NCI-H774 (cell line): ENCODE data around the gene RUBCN.

Experiments
- DNase-seq: peaks from one replicate; lab custom pipeline; 2025; lab: John Stamatoyannopoulos, UW

The RUBCN gene

DNA sequence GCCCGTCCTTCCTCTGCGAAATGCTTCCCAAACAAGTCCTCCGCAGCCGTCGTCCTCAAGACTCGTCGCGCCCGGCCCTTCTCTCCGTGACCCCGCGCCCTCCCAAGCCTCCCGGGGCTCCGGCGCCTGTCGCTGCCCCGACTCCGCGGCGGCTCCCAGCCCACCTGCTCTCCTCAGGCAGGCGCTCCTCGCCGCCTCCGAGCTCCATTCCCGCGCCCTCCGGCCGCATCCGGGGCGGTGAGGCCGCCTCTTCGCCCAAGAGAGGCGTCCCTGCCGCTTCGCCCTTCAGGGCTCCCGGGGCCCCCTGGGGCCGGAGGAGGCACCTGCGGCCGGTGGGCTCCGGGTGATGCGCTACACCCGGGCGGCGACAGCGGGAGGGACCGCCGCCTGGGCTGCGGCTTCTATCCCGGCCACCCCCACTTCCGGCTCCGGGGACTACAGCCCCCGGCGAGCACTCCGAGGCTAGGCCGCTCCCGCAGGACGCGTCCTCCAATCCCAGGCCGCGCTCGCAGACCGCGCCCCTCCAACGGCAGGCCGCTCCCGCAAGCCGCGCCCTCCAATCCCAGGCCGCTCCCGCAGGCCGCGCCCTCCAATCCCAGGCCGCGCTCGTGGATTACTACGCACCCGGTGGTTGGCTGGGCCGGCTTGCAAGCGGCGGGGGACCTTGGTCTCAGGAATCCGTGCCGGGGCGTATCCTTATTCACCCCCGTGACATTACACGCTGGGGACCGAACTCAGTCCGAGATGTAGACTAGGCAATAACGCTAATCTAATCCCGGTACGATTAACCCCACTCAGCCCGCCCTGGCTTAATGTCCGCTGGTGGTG is at the start of gene RUBCN:
Gene RUBCN, minus strand, starts transcription at position 414 of the 828 bp plus-strand sequence. Its CDS starts 185 bp downstream, at position 229.
- peak; percentile 98 for DNase-seq

- DNase-seq = no peak
Measured at GRCh38 chr3:197784019-197784585, 47.4 kb upstream of the RUBCN start.

DNA sequence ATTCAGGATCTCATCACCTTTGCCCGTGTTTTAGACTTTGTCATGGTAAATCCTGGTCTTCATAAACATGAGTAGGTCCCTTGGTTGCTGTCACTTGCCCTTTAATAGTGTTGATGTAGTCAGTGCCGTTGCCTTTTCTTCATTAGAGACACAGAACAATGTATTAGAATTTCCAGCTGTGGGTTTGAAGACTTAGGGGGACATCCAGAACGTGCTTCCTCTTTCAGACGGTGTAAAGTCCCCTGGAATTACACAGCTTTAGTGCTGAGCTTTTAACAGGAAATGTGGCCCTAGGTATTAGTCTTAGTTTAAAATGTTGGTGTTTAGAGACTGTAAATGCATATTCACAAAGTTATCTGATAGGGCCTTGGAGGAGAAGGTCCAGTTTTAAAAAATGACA is 45.5 kb upstream of the RUBCN start:
- no peak for DNase-seq

GRCh38 chr3:197775317-197775716 is 38.6 kb upstream of the RUBCN start:
- no peak for DNase-seq

GRCh38 chr3:197761784-197762183 is 25.1 kb upstream of the RUBCN start:
- DNase-seq = no peak

DNA sequence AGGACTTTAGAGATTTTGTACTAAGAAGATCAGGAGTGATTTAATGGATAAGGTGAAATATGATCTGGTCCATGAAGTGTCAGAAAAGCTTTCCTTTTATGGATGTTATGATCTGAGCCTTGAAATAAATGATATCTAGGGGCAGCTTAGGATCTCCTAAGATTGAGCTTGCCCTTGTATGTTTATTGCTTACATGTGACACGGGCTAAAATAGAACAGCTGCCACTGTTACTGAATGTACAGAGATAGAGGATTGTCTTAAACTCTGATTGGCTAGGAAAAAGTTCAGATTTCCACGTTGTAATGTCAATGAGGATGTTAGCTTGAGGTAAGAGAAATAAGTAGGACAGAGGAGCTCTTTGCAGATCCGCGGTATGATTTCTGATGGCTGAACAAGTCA is 21.8 kb upstream of the RUBCN start:
- DNase-seq = no peak

- DNase-seq = no peak
Measured at GRCh38 chr3:197756704-197757103, 20.0 kb upstream of the RUBCN start.

GRCh38 chr3:197753263-197753662 is 16.6 kb upstream of the RUBCN start:
- DNase-seq = no peak

DNA sequence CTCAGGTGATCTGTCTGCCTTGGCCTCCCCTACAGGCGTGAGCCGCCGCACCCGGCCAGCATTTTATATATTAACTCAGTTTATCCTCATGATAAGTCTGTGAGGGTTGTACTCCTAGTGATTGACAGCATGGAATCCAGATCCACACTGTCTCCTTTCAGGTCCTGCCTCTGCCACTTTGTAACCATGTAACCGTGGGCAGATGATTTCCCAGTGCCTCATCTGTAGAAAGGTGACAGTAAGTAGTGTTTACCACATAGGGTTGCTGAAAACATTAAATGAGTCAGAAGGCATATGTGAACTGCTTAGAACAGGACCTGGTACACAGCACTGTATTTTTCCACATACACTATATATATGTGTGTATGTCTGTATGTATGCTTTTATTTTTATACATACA is 15.4 kb upstream of the RUBCN start:
- DNase-seq = no peak

GRCh38 chr3:197750858-197751737 is 14.4 kb upstream of the RUBCN start:
- no peak for DNase-seq

DNA sequence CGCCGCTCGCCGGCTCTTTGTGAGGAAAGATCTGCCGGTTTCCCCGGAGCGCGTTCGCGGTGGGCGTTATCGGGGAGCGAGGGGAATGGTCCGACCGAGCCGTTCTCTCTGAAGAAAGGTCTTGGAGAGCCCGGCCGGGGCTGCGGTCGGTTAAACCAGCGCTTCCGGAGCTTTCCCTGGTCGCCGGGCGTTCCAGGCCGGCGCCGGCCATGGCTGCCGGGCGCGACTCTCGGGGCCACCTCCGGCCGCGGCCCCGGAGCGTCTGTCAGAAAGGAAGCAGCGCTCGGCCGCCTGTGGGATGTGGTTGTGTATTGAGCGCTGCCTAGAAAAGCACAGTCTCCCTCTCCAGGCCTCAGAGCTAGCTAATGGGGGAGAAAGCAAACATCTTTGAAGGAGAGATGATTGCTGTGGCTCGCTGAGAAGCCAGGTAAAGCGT is 13.7 kb upstream of the RUBCN start:
- DNase-seq = peak; percentile 33

DNA sequence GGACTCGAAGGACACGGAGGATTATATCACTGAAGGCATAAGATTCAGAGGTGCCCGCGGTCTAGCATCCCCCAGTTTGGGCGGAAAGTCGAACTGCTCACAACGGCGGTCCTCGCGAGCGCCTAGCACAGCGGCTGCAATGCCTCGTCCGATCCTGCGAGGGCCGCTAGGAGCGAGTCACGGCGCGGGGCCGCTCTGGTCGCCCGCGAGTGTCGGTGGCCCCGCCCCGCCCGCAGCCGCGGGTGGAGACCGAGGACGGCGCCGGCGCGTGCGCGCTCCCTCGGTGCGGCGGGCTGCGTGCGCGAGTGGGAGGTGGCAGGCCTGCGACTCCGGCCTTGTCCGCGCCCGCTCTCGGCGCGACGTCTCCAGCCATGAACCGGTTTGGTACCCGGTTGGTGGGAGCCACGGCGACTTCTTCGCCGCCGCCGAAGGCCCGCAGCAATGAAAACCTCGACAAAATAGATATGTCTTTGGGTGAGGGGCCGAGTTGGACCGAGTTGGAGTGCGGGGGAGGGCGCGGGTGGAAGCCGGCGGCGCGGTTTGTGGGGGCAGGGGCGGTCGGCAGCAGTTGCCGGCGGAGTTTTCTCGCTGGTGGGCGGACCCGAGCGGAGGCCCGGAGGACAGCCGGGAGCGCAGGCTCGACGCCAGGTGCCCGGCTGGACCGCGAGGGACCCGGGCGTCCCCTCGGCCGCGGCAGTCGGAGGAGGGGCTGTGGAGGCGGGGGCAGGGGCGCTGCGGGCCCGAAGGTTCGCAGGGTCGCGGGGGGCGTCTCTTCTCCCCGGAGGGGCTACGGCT is 13.1 kb upstream of the RUBCN start, which contains the start of gene FYTTD1:
Gene FYTTD1, plus strand, starts transcription at position 283 of the 795 bp plus-strand sequence. Its CDS starts 89 bp downstream, at position 372.
- DNase-seq = peak; percentile 86

GRCh38 chr3:197749315-197749600 is 12.6 kb upstream of the RUBCN start:
- peak; percentile 63 for DNase-seq

DNA sequence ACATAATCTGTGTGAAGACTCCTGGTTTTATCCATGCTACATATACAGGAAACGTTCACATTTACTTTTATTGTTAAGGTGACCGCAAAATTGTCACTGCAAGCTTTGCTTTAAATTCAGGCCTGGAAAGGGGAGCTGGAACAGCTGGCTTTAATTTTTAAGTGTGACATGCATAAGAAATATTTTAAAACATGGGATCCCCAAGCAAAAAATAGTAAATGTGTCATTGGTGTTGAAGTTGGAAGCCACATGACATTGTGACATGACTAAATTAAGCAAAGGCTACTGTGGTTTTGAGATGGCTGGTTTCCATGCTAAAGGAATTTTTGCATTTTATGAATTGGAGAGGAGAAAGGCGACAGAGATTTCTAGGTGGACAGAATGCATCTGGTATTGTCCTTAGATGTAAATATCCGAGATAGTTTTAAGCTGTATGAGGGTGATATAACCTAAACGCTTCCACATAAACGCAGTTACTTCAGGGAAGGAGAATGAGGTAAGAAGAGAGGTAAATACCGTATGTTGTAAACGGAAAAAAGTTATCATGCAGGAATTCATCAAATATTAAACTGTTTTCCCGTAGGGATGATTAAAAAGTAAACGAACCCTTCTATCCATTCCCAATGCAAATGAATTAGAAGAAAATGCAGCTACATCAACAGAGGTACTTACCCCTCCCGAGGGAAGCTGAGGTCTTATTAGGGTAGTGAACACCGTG is 12.1 kb upstream of the RUBCN start:
- no peak for DNase-seq

- no peak for DNase-seq
Measured at GRCh38 chr3:197746801-197747237, 10.1 kb upstream of the RUBCN start.

- no peak for DNase-seq
Measured at GRCh38 chr3:197746209-197746608, 9.5 kb upstream of the RUBCN start.

GRCh38 chr3:197742787-197743186 is 6.1 kb upstream of the RUBCN start:
- no peak for DNase-seq

- no peak for DNase-seq
Measured at GRCh38 chr3:197737749-197738462, 1.2 kb upstream of the RUBCN start.

GRCh38 chr3:197737319-197737649 is 580 bp upstream of the RUBCN start:
- DNase-seq = no peak

GRCh38 chr3:197736010-197736490 is 654 bp downstream of the RUBCN start:
- DNase-seq = no peak
